DMS53 treated with DMSO at 0.1 percent for 48 hours (cell line): ENCODE measurements around the gene NFASC.

ENCODE experiments used
- DNase-seq: peaks from one replicate; lab custom pipeline; 2025; ENCODE audit not compliant: unreplicated experiment; lab: John Stamatoyannopoulos, UW

Gene NFASC

GRCh38 chr1:204870160-204870912 is at the start of gene NFASC:
NFASC (plus strand) TSS chr1:204870862; CDS start chr1:204944316, 73,454 bp downstream.
- DNase-seq: no peak

DNA sequence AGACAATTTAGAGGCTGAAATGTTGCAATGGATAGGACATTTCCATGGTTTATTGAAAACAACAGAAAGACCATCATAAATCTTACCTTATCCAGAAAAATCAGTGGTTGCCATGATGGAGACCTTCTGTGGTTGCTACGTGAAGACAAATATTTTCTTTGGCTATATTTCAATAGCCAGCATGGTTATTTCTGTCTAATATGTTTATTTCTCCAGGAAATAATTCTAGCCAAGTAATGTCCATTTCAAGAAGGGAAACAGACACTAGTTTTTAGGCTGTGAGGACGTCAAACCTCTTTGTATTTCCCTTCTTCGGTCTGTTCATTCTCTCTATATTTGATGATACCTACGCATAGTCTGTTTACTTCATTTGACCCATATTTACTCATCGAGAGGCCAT is 49.2 kb upstream of the NFASC start:
- DNase-seq: no peak

GRCh38 chr1:204821924-204822323 is 48.7 kb upstream of the NFASC start:
- no peak for DNase-seq

DNA sequence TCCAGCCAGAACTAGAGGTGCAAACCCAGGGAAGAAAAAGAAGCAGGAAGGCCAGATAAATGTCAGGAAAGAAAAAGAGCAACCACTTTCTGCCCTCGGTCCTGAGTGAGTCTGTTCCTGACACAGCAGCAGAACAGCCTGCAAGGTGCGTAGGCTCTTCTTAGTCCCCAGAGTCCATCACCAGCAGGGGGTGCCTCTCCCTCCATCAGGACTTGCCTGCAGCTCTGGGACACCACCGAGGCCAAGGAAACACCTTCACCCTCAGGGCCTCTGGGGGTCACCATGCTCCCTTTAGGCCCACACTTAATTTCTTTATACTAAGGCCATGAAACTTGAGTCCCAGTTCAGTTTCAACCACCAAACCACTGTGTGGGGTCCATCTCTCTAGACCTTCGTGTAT is 43.7 kb upstream of the NFASC start:
- peak; percentile 40 for DNase-seq

GRCh38 chr1:204828352-204828850 is 42.3 kb upstream of the NFASC start:
- DNase-seq: peak; percentile 83

DNA sequence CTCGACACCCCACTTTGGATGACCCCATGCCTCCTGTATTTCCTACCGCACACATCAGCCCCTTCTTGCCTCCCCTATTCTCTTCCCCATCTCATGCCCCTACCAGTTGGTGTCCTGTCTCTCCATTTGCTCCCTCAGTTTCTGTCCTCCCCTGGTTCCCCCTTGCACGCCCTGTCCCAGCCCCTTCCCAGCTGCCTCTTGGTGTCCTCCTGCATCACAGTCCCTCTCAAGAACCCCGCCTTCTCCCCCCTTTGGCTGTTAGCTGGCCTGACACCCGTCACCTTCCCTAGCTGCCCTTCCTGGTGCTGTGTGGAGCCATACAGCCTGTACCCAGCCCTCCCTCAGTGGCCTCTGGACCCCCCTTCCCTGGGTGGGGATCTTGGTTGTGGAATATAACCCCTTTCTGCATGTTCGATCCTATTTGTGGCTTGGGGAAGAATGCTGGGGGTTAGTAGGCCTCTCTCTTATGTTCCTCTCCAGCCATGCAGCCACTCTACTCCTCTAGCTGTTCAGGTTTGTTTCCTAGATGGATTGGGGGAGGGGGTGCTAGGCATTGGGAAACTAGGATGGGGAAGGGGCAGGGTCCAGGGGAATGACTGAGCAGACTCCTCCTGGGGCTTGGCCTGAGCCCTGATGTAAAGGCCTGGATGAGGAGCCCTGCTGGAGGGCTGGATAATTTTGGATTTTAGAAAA is 41.4 kb upstream of the NFASC start:
- DNase-seq: no peak

DNA sequence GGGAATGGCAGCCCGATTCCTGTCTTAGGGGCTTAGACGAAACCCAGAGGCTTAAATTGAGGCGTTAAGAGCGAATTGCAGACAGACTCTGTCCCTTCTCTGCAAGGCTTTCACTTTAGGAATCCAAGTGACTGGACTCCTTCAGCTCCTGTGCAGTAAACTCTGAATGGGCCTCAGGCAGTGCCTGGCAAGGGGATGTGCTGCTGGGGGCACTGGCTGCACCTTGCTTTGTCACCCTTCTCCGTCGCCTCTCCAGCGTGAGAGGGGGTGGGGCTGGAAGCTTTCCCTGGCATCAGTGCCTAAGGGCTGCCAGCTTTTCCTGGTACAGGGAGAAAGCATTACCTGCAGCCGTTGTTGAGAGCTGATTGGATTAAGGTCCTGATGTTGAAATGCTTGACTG is 39.9 kb upstream of the NFASC start:
- DNase-seq: no peak

DNA sequence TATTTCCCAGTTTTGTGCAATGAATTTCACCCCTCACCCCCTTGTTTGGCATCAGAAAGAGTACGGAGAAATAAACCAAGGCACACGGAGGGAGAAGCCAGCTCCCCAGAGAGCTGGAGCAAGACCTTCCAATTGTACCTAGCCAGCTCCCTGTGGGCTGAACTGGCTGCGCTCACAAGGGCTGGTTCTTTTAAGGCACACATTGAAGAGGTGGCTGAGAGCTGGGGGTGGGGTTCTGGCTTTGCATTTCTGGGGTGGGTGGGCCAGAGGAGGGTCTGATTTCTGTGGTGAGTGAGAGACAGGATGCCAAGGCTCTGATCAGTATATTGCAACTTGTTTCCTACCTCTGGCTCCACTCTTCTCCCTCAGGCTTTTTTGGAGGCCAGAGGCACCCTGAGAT is 39.5 kb upstream of the NFASC start:
- DNase-seq: no peak

DNA sequence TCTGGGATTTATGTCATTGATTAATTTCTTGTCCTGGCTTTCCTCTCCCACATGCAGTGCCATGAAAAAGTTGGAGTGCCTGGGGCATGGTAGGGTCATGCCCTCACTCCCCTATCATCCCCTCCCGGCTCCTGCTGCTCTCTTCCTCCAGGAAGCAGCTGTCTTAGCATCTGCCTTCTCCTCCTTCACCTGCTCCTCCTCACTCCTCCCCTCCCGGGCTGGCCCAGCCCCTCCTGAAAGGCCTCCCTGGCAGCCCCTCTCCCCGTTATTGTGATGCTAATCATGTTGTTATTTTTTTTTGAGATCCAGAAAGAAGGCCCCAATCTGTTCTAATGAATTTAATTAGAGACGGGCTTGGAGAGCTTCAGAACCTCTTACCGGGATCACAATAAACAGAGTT is 36.3 kb upstream of the NFASC start:
- no peak for DNase-seq

DNA sequence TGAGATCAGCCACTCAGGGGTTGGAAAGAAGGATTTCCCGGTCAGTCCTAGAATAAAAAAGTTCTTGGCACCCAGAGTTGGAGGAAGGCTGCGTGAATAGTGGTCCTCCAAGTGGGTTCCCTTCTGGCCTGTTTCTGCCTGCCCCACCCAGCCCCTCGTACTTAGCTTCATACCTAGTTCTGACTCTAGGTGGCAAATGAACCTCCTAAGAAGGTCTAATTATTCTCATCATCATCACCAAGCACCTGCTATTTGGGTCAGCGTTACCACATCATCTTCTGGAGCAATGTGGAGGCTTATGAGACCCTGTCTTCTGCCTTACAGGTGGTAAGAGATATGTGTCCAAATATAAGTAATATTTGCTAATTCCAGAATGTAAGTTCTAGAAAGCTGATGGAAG is 35.9 kb upstream of the NFASC start:
- DNase-seq: no peak

- DNase-seq: no peak
Observed at GRCh38 chr1:204835737-204836136, 34.9 kb upstream of the NFASC start.

GRCh38 chr1:204836856-204837255 is 33.8 kb upstream of the NFASC start:
- no peak for DNase-seq

- no peak for DNase-seq
Observed at GRCh38 chr1:204837440-204838084, 33.1 kb upstream of the NFASC start.

GRCh38 chr1:204841316-204841715 is 29.3 kb upstream of the NFASC start:
- DNase-seq: no peak

GRCh38 chr1:204841798-204842197 is 28.9 kb upstream of the NFASC start:
- DNase-seq: peak; percentile 96

DNA sequence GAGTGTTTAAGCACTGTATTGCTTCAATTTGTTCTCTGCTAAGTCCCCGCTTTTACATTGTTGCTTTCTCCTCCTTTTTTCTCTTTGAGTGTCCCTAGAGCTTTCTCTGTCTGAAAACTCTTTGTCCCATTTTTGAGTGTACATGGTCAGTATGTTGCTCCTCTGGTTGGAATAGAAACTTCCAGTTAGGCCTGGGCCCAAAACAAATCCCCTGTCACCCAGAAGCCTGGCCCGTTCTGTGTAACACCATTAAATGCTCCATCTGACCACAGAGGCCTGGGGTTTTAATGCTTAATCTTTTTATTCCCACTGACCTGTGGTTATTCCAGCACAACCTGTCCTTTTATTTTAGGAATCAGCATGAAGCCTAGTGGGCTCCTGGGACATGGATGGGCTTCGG is 28.3 kb upstream of the NFASC start:
- no peak for DNase-seq

DNA sequence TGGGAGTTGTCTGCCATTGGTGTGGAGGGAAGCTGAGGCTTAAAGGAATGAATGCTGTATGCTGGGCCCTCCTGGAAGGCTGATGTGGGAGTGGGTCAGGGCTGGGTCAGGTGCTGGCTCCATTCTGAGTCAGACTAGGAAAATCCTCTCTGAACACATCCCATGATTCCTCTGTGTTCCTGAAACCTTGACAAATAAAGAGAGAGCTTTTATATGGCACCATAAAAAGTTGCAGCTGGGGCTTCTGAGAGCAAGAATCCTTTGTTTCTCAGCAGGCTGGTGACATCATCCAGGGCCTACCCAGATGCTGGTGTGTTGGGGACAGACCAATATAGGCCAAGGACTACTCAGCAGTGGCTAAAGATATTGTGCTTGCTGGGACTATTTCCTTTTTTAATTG is 27.8 kb upstream of the NFASC start:
- peak; percentile 74 for DNase-seq

GRCh38 chr1:204846546-204846945 is 24.1 kb upstream of the NFASC start:
- peak; percentile 88 for DNase-seq

DNA sequence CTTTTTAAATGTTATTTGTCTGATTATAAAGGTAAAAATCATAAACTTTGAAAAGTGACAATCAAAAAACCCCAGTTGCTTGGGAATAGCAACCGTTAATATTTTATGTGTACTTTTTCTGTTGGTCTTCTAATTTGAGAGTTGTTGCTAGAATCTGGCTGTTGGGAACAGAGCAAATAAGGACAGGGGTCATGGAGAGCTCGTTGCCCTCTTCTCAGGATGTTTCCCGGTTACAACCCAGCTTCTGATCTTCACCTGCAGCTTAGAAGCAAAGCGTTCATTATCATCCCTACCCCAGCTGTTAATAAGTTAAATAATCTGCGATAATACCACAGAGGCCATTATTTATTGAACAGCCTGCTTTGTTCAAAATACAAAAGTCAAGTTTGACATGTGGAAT is 22.1 kb upstream of the NFASC start:
- no peak for DNase-seq

DNA sequence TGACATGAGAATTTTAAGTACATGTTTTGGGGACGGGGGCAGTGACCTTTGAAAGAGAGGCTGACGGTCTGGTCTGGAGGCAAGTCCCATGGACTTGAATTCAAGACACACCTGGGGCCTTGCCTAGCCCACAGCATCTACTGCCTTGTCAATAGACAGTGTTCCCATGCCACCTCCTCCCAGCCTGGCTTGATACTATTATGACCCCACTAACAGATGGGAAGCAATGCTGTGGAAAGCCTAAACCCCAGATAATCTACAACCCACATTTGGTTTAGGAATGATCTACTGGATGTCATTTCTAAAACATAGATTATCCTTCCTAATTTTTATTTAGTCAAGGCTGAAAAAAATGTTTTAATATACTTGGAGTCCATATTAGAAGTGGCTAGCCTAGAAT is 17.8 kb upstream of the NFASC start:
- DNase-seq: no peak

GRCh38 chr1:204853436-204853835 is 17.2 kb upstream of the NFASC start:
- no peak for DNase-seq

- DNase-seq: no peak
Observed at GRCh38 chr1:204854286-204854685, 16.4 kb upstream of the NFASC start.
